ENCODE data around the gene MB21D2.

The MB21D2 gene

DNA sequence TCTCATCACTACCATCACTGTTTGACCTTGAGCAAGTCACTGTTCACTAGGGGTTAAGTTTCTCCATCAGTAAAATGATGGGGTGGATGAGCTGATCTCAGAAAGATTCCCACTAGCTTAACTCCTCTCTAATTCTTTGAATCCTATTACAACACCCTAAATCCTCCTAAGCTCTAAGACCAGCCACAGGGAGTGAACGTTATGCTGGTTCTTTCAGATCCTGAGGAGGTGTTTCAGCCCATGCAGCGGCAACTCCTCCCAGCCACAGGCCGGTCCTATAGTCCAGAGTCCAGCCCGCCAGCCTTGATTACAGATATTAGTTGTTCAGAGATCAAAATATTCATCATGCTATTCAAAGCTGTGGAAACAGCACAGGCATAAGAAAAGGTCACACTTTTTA is 15.1 kb downstream of the MB21D2 start:
- CTCF ChIA-PET: interaction anchor here (0.9 to 1.9 kb wide), 5 partner anchors 8 to 86 kb away, joined by 3 to 10 read pairs (median 4); no protein-coding TSS in a partner anchor
- TF ChIP-seq, protein P1, sequence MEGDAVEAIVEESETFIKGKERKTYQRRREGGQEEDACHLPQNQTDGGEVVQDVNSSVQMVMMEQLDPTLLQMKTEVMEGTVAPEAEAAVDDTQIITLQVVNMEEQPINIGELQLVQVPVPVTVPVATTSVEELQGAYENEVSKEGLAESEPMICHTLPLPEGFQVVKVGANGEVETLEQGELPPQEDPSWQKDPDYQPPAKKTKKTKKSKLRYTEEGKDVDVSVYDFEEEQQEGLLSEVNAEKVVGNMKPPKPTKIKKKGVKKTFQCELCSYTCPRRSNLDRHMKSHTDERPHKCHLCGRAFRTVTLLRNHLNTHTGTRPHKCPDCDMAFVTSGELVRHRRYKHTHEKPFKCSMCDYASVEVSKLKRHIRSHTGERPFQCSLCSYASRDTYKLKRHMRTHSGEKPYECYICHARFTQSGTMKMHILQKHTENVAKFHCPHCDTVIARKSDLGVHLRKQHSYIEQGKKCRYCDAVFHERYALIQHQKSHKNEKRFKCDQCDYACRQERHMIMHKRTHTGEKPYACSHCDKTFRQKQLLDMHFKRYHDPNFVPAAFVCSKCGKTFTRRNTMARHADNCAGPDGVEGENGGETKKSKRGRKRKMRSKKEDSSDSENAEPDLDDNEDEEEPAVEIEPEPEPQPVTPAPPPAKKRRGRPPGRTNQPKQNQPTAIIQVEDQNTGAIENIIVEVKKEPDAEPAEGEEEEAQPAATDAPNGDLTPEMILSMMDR (IDR thresholded peaks at IDR 0.05; ENCODE audit: control extremely low read depth, extremely low read depth, low read depth, missing control alignments): no peak
- POLR2A ChIA-PET: interaction anchor here (1.0 kb wide), 1 partner anchor 13 kb away, joined by 3 read pairs; no protein-coding TSS in a partner anchor
- DNase-seq (ENCODE audit: extremely low spot score): no peak

DNA sequence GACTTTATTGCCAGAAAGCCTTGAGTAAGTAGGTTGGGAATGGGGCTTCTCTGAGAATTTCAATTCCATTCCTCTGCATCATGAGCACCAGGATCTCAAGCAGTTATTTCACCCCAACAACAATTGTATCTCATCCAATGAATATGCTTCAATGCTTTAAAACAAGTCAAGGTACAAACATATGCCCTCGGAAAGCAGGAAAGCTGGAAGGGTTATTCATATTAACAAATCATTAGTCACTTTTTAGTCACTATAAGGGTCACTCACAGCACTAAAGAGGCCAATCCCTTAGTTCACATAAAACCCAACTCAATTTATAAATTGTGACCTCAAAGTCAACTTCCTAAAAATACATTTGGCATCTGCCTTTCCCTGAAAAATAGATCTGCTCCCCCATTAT is 16.2 kb downstream of the MB21D2 start:
- ChIA-PET POLR2A (no interaction called here), CTCF (no interaction called here)
- TF ChIP-seq, protein P1 (IDR thresholded peaks at IDR 0.05; ENCODE audit: control extremely low read depth, extremely low read depth, low read depth, missing control alignments): no peak
- DNase-seq (ENCODE audit: extremely low spot score): no peak

DNA sequence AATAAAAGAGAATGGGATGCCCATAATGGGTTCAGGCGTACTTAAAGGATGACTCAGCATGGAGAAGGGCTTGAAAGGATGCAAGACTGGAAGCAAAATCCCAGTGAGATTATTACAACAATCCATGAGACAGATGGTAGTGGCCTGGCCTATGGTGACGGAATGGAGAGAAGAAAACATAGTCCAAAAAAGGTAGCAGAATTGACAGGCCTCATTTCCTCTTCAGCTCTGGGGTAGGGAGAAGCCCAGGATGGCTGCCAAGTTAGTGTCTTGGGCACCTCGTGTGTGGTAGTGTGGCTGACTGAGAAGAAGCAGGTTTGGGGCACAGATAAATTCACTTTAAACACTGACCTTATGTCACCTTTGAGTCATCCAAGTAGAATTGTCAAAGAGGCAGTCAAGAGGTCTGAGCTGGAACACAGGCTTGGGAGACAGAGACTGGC is 18.1 kb downstream of the MB21D2 start:
- no peak for DNase-seq (ENCODE audit: extremely low spot score)
- TF ChIP-seq, protein P1 (IDR thresholded peaks at IDR 0.05; ENCODE audit: control extremely low read depth, extremely low read depth, low read depth, missing control alignments): no peak
- POLR2A ChIA-PET: interaction anchor here (0.9 to 2.0 kb wide), 2 partner anchors 18 to 34 kb away, joined by 3 to 6 read pairs; partner anchors contain the start of gene MB21D2
- CTCF ChIA-PET: interaction anchor here (0.7 to 9.5 kb wide), 11 partner anchors 8 to 84 kb away, joined by 3 to 95 read pairs (median 4); partner anchors contain the start of gene MB21D2

DNA sequence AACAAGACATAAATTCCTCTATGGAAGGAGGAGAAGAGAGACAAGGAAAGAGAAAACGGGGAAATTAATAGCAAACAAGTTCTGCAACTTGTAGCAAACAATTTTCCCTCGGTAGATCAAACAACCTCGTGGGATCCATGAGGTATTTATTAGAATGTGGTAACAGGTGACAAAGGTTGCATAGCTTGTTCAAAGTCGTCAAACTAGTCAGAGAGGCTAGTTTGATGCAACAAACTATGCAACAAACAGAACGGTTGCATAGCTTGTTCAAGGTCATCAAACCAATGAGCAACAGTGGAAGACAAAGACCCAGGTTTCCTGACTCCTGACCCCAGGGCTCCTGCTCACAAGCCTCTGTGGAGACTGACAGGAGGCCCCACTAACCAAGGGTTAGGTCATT is 20.7 kb downstream of the MB21D2 start:
- ChIA-PET POLR2A (no interaction called here), CTCF (interaction anchor here (0.9 to 9.5 kb wide), 10 partner anchors 9 to 85 kb away, joined by 3 to 95 read pairs (median 4); partner anchors contain the start of gene MB21D2)
- DNase-seq (ENCODE audit: extremely low spot score): no peak
- TF ChIP-seq, protein P1 (IDR thresholded peaks at IDR 0.05; ENCODE audit: control extremely low read depth, extremely low read depth, low read depth, missing control alignments): no peak

DNA sequence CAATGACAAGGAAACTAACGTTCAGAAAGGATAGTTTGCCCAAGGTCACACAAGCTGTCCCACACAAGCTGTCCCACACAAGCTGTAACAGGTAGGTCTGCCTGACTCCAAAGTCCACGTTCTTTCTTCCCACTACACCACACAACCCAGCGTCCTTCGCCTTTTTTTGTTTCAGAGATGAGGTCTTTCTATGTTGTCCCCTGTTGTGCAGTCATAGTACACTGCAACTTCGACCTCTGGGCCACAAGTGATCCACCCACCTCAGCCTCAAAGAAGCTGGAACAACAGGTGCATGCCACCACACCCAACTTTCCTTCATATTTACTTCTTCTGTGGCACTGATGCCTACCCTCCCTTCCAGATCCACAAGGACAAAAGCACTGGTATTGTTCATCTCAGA is 21.4 kb downstream of the MB21D2 start:
- CTCF ChIA-PET: interaction anchor here (0.8 to 9.5 kb wide), 10 partner anchors 8 to 72 kb away, joined by 3 to 95 read pairs (median 8); partner anchors contain the start of gene MB21D2
- POLR2A ChIA-PET: no interaction called here
- no peak for DNase-seq (ENCODE audit: extremely low spot score)
- TF ChIP-seq, protein P1 (IDR thresholded peaks at IDR 0.05; ENCODE audit: control extremely low read depth, extremely low read depth, low read depth, missing control alignments): no peak

DNA sequence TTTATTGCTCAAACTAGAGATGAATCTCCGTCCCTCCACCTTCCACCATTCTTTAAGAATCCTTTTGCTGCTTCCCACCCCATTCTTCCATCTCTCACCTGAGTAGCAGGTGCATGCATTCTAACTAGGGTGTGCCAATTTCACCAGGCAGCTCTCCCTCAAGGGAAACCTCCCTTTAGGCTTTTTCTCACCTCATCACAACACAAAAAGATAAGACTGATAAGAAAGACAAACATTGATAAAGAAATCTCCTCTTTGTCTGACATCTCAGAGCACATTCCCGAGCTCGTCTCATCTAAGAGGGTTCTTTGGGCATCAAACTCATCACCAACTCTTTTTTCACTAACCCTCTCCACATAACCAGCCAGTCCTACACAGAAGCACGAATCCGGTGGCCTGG is 23.0 kb downstream of the MB21D2 start:
- CTCF ChIA-PET: interaction anchor here (0.6 to 9.5 kb wide), 8 partner anchors 9 to 63 kb away, joined by 3 to 95 read pairs (median 4); partner anchors contain the start of gene MB21D2
- no peak for DNase-seq (ENCODE audit: extremely low spot score)
- TF ChIP-seq, protein P1 (IDR thresholded peaks at IDR 0.05; ENCODE audit: control extremely low read depth, extremely low read depth, low read depth, missing control alignments): no peak
- POLR2A ChIA-PET: no interaction called here
